Stimulated activated CD4-positive, alpha-beta T cell treated with anti-CD3 and anti-CD28 coated beads, TNF-alpha, amount 100 ng/mL, for 48 hours (primary cell): ENCODE measurements around the gene SH3GLB1.
A peak's percentile ranks its signal among the peaks of the same experiment; 100 is the strongest.
"Not testable (repeated sequence)": the region's sequence is repeated elsewhere in the genome, so short reads cannot be mapped to it uniquely, and the experiment has no call there.

Experiments
- DNase-seq, 3 donors: peaks; one replicate each; pipeline ENCODE4 v3.0.0-alpha.2; 2020; ENCODE audit warnings: low read depth in 3 of 3

SH3GLB1 gene

GRCh38 chr1:86704458-86704971 is at the start of gene SH3GLB1:
Gene SH3GLB1 (plus strand): TSS chr1:86704576. CDS start chr1:86704900, 324 bp downstream.
- DNase-seq, result peak; percentile 78 to 84 (median 81)

GRCh38 chr1:86658381-86658780 is 46.0 kb upstream of the SH3GLB1 start:
- DNase-seq, result not testable (repeated sequence)

GRCh38 chr1:86666368-86666767 is 38.0 kb upstream of the SH3GLB1 start:
- no peak for DNase-seq

- no peak for DNase-seq
These were observed 16.8 kb upstream of the SH3GLB1 start for GRCh38 chr1:86687595-86687994.

GRCh38 chr1:86692641-86693040 is 11.7 kb upstream of the SH3GLB1 start:
- no peak for DNase-seq

- no peak for DNase-seq
These were observed 9.0 kb upstream of the SH3GLB1 start for GRCh38 chr1:86695400-86695799.

- no peak for DNase-seq
These were observed 7.9 kb upstream of the SH3GLB1 start for GRCh38 chr1:86696522-86696921.

- DNase-seq, result no peak
These were observed 5.2 kb upstream of the SH3GLB1 start for GRCh38 chr1:86699186-86699585.

- DNase-seq, result no peak
These were observed 2.6 kb upstream of the SH3GLB1 start for GRCh38 chr1:86701731-86702130.

GRCh38 chr1:86702954-86703494 is 1.4 kb upstream of the SH3GLB1 start:
- not testable (repeated sequence) for DNase-seq

GRCh38 chr1:86703696-86704457 is 499 bp upstream of the SH3GLB1 start:
- DNase-seq, result peak; percentile 12 to 50 (median 16)

GRCh38 chr1:86704972-86705664 is 742 bp downstream of the SH3GLB1 start:
- DNase-seq, result peak; percentile 3 to 6 (median 4)

GRCh38 chr1:86705665-86705985 is 1.2 kb downstream of the SH3GLB1 start:
- DNase-seq, result no peak

- no peak for DNase-seq
These were observed 1.8 kb downstream of the SH3GLB1 start for GRCh38 chr1:86706018-86706635.

GRCh38 chr1:86708920-86709319 is 4.5 kb downstream of the SH3GLB1 start:
- DNase-seq, result no peak

GRCh38 chr1:86712088-86712860 is 7.9 kb downstream of the SH3GLB1 start:
- DNase-seq, result no peak

- no peak for DNase-seq
These were observed 9.1 kb downstream of the SH3GLB1 start for GRCh38 chr1:86713477-86713876.

- no peak for DNase-seq
These were observed 9.8 kb downstream of the SH3GLB1 start for GRCh38 chr1:86714159-86714558.

- DNase-seq, result no peak
These were observed 10.3 kb downstream of the SH3GLB1 start for GRCh38 chr1:86714561-86715244.

- DNase-seq, result no peak
These were observed 14.4 kb downstream of the SH3GLB1 start for GRCh38 chr1:86718786-86719185.

- DNase-seq, result no peak
These were observed 27.0 kb downstream of the SH3GLB1 start for GRCh38 chr1:86731416-86731815.
